Stomach (tissue), 9 donors: ENCODE data around the gene TAL2. TPM values are rescaled to one million over a fixed set of nuclear protein-coding genes. Genes with fewer than 3 reads are reported as not detected.

Experiments
- DNase-seq, 2 donors: peaks; one replicate each; pipeline versions ENCODE4 v3.0.0 to v3.0.0-alpha.2; 2013 to 2019
- H3K27ac ChIP-seq, 5 donors: fragments of 200-600 bp in 4 of 5; sonication (generic) in 4 of 5; one replicate each; pipeline ENCODE4 v1.5.1; 2013 to 2019; ENCODE audit warnings: mild to moderate bottlenecking in 1 of 5, moderate library complexity in 1 of 5
- H3K27me3 ChIP-seq, 3 donors: fragments of 200-600 bp; sonication (generic); one replicate each; pipeline ENCODE4 v1.5.1; 2017 to 2019; ENCODE audit warnings: mixed run types in 1 of 3
- H3K36me3 ChIP-seq, 4 donors: fragments of 200-600 bp; sonication (generic); 1 replicate in 3 of 4; 2 replicates in 1 of 4; pipeline ENCODE4 v1.5.1; 2016 to 2019
- H3K4me1 ChIP-seq, 4 donors: fragments of 200-600 bp; sonication (generic); one replicate each; pipeline ENCODE4 v1.5.1; 2016 to 2019
- H3K4me3 ChIP-seq, 4 donors: fragments of 200-600 bp; sonication (generic) in 3 of 4; one replicate each; pipeline ENCODE4 v1.5.1; 2016 to 2019; ENCODE audit warnings: mild to moderate bottlenecking in 1 of 4
- H3K9me3 ChIP-seq, 4 donors: fragments of 200-600 bp; sonication (generic); one replicate each; pipeline ENCODE4 v1.5.1; 2016 to 2019
- CTCF ChIP-seq, 7 experiments: fragments of 450-650 bp in 4 of 7; fragments of 200-600 bp in 3 of 7; sonication (generic) in 3 of 7; IDR thresholded peaks; one replicate each; pipeline ENCODE4 v1.5.1; 2016 to 2019; ENCODE audit warnings: antibody characterized with exemption in 7 of 7, control low read depth in 2 of 7, mild to moderate bottlenecking in 1 of 7
- EP300 ChIP-seq: sonication (generic); formaldehyde crosslinking; IDR thresholded peaks from one replicate; pipeline ENCODE4 v1.6.1; 2017; ENCODE audit warnings: antibody characterized with exemption
- POLR2A ChIP-seq, 4 donors: fragments of 450-650 bp; IDR thresholded peaks; one replicate each; pipeline ENCODE4 v1.6.1; 2016; ENCODE audit warnings: antibody characterized with exemption in 4 of 4, control low read depth in 2 of 4, mild to moderate bottlenecking in 1 of 4, moderate library complexity in 1 of 4
- POLR2AphosphoS5 ChIP-seq, 3 donors: sonication (generic); formaldehyde crosslinking; IDR thresholded peaks; one replicate each; pipeline ENCODE4 v1.6.1; 2016; ENCODE audit warnings: antibody characterized with exemption in 3 of 3
- WGBS, 5 donors: extraction: QIAGEN DNeasy Blood & Tissue Kit in 3 of 5; methylation state at CpG; one replicate each; pipeline versions ENCODE4 v1.1.5 to v1.1.7; 2013 to 2018; 5-methylcytosine and 5-hydroxymethylcytosine counted together
- intact Hi-C: fragments of 100-400 bp; cut with DNase I; formaldehyde crosslinking; loops from one replicate; pipeline ENCODE4 v1.15.1; 2023; ENCODE audit warnings: low total_unique reads
- polyA plus RNA-seq, 3 donors: library from polyadenylated mRNA; stranded (reverse); fragments of 200-250 nt; gene quantifications; one replicate each; pipeline ENCODE4 v1.2.3, GENCODE V29; 2013
- total RNA-seq, 5 donors: library from RNA; depleted of rRNA; stranded (reverse); fragments of >200 nt; gene quantifications; one replicate each; pipeline versions ENCODE4 v1.1.0 to v1.2.3, GENCODE V29; 2014 to 2016
- donor health status: healthy with polysubstance abuse.
- donor health status: Bipolar disorder and iron deficiency.
- donor health status: healthy.

The TAL2 gene
- total and polyA plus RNA-seq, 8 donors: 1.3 TPM; not detected in 7

- no peak for DNase-seq
- H3K27ac ChIP-seq: no peak overlapping the region
- H3K4me1 ChIP-seq: no peaks in the 10 kb centered on the region
- no peak for TF ChIP-seq EP300
- no peak for TF ChIP-seq POLR2AphosphoS5 (IDR thresholded peaks at IDR 0.05)
- no peak for TF ChIP-seq CTCF (IDR thresholded peaks at IDR 0.05)
- no peak for TF ChIP-seq POLR2A (IDR thresholded peaks at IDR 0.05)
- intact Hi-C loops: no loop called here
- 64 to 81% (median 77%) methylated on average over 1 of the region's 1 CpG for WGBS, 5 donors
- H3K9me3 ChIP-seq: no peaks in the 10 kb centered on the region
- H3K4me3 ChIP-seq: no peak overlapping the region
- peaks cover 0 to 8% (median 4%) of the 10 kb centered on the region in 4 donors for H3K36me3 ChIP-seq
- H3K27me3 ChIP-seq: no peaks in the 10 kb centered on the region
These were observed 50.0 kb downstream of the TAL2 start for GRCh38 chr9:105712297-105712696.

Other genes starting within 250 kb of the TAL2 start
- 10 to 100 TPM in 1 of 5 donors, 1 to 10 TPM in 3, not detected in 1; 3.0 to 13.2 (median 3.4) TPM for gene FSD1L, start 214.4 kb upstream of the TAL2 start, total RNA-seq
- 1 to 10 TPM in 2 of 3 donors, under 1 TPM in 1; 0.78 to 1.2 (median 1.1) TPM for gene FSD1L, start 214.4 kb upstream of the TAL2 start, polyA plus RNA-seq
- gene FKTN, start 104.3 kb upstream of the TAL2 start, total RNA-seq: 10 to 100 TPM in 2 of 5 donors, 1 to 10 TPM in 3; 1.7 to 39.7 (median 8.5) TPM
- gene FKTN, start 104.3 kb upstream of the TAL2 start, polyA plus RNA-seq: 1 to 10 TPM; 1.8 to 3.6 (median 3.1) TPM
- 10 to 100 TPM in 3 of 5 donors, 1 to 10 TPM in 1, under 1 TPM in 1; 0.87 to 26.8 (median 15.4) TPM for gene TMEM38B, start 32.1 kb downstream of the TAL2 start, total RNA-seq
- gene TMEM38B, start 32.1 kb downstream of the TAL2 start, polyA plus RNA-seq: 1 to 10 TPM; 1.7 to 3.8 (median 3.1) TPM